ENCODE measurements around the gene DDX11.

DNA sequence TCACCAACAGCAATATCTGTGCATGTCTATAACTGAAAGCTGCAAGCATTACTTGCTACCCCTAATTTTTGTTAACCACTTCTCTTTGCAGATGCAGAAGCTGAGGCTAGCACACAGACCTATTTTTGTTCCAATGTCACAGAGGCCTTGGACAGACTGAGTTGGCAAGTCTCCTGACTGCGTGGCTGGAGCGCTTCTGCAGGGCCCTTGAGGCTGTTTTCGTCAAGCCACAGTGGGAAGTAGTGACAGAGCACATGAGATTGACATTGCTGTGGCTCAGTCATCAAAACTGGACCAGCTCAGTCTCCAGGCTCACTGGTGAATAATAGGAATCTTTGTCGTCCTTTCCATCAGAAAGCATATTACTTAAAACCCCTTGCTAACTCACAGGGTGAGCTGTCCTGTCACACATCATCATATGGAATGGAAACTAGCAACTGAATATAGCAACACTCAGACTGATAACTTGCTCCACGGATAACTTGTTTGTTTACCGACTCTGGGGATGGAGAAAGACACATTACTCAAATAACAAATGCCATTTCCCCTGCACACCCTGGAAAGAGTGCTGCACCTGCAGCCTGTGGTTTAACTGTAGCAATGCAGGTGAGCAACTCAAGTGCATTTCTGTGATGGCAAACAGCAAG, 43.6 kb upstream of the DDX11 start:
- TF ChIP-seq POLR2AphosphoS5 (IDR thresholded peaks at IDR 0.05; ENCODE audit: low read depth, low read length) (no peak), TAF1 (IDR thresholded peaks at IDR 0.05; ENCODE audit: borderline replicate concordance, insufficient read depth, low read length) (no peak), SIN3A (IDR thresholded peaks at IDR 0.05; ENCODE audit: borderline replicate concordance, insufficient read depth, low read length) (no peak)
- TF ChIP-seq, protein P1, sequence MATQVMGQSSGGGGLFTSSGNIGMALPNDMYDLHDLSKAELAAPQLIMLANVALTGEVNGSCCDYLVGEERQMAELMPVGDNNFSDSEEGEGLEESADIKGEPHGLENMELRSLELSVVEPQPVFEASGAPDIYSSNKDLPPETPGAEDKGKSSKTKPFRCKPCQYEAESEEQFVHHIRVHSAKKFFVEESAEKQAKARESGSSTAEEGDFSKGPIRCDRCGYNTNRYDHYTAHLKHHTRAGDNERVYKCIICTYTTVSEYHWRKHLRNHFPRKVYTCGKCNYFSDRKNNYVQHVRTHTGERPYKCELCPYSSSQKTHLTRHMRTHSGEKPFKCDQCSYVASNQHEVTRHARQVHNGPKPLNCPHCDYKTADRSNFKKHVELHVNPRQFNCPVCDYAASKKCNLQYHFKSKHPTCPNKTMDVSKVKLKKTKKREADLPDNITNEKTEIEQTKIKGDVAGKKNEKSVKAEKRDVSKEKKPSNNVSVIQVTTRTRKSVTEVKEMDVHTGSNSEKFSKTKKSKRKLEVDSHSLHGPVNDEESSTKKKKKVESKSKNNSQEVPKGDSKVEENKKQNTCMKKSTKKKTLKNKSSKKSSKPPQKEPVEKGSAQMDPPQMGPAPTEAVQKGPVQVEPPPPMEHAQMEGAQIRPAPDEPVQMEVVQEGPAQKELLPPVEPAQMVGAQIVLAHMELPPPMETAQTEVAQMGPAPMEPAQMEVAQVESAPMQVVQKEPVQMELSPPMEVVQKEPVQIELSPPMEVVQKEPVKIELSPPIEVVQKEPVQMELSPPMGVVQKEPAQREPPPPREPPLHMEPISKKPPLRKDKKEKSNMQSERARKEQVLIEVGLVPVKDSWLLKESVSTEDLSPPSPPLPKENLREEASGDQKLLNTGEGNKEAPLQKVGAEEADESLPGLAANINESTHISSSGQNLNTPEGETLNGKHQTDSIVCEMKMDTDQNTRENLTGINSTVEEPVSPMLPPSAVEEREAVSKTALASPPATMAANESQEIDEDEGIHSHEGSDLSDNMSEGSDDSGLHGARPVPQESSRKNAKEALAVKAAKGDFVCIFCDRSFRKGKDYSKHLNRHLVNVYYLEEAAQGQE (IDR thresholded peaks at IDR 0.05; ENCODE audit: insufficient read depth in 1 of 2, low read depth in 2 of 2, low read length in 2 of 2) = no peak

Data from PFSK-1 (cell line).